ENCODE measurements around the gene CEACAM19. TPM values are rescaled to one million over a fixed set of nuclear protein-coding genes. Genes with fewer than 3 reads are reported as not detected.
A peak's percentile ranks its signal among the peaks of the same experiment; 100 is the strongest.
"Not testable (repeated sequence)": the region's sequence is repeated elsewhere in the genome, so short reads cannot be mapped to it uniquely, and the experiment has no call there.

The CEACAM19 gene
- total RNA-seq, 1 donor from 2014 or later = 3.7 TPM

GRCh38 chr19:44645407-44646048, 25.8 kb upstream of the CEACAM19 start:
- no peak for DNase-seq (ENCODE audit: low spot score)

- no peak for DNase-seq (ENCODE audit: low spot score)
Measured at GRCh38 chr19:44646049-44646416, 25.2 kb upstream of the CEACAM19 start.

- no peak for DNase-seq (ENCODE audit: low spot score)
Measured at GRCh38 chr19:44647144-44647543, 24.1 kb upstream of the CEACAM19 start.

- DNase-seq (ENCODE audit: low spot score) = no peak
Measured at GRCh38 chr19:44648631-44649251, 22.5 kb upstream of the CEACAM19 start.

- DNase-seq (ENCODE audit: low spot score) = no peak
Measured at GRCh38 chr19:44649578-44650145, 21.6 kb upstream of the CEACAM19 start.

GRCh38 chr19:44653343-44653742, 17.9 kb upstream of the CEACAM19 start:
- DNase-seq (ENCODE audit: low spot score) = no peak

GRCh38 chr19:44653977-44654774, 17.1 kb upstream of the CEACAM19 start:
- DNase-seq (ENCODE audit: low spot score) = peak; percentile 93

- no peak for DNase-seq (ENCODE audit: low spot score)
Measured at GRCh38 chr19:44657211-44657921, 13.9 kb upstream of the CEACAM19 start.

- no peak for DNase-seq (ENCODE audit: low spot score)
Measured at GRCh38 chr19:44658069-44658733, 13.1 kb upstream of the CEACAM19 start.

GRCh38 chr19:44660081-44660480, 11.2 kb upstream of the CEACAM19 start:
- DNase-seq (ENCODE audit: low spot score) = no peak

- no peak for DNase-seq (ENCODE audit: low spot score)
Measured at GRCh38 chr19:44661205-44661604, 10.1 kb upstream of the CEACAM19 start.

- DNase-seq (ENCODE audit: low spot score) = no peak
Measured at GRCh38 chr19:44661904-44662303, 9.4 kb upstream of the CEACAM19 start.

GRCh38 chr19:44662691-44663385, 8.4 kb upstream of the CEACAM19 start:
- DNase-seq (ENCODE audit: low spot score) = no peak

- no peak for DNase-seq (ENCODE audit: low spot score)
Measured at GRCh38 chr19:44663996-44664395, 7.3 kb upstream of the CEACAM19 start.

- no peak for DNase-seq (ENCODE audit: low spot score)
Measured at GRCh38 chr19:44664976-44665375, 6.3 kb upstream of the CEACAM19 start.

GRCh38 chr19:44666852-44667556, 4.3 kb upstream of the CEACAM19 start:
- no peak for DNase-seq (ENCODE audit: low spot score)

- DNase-seq (ENCODE audit: low spot score) = no peak
Measured at GRCh38 chr19:44668985-44669764, 2.1 kb upstream of the CEACAM19 start.

GRCh38 chr19:44670027-44670426, 1.3 kb upstream of the CEACAM19 start:
- not testable (repeated sequence) for DNase-seq (ENCODE audit: low spot score)

GRCh38 chr19:44672226-44672625, 944 bp downstream of the CEACAM19 start:
- no peak for DNase-seq (ENCODE audit: low spot score)

Data from mesenteric fat pad (tissue), 1 donor.